Measurements from ENCODE around the gene ABHD17C. TPM values are rescaled to one million over a fixed set of nuclear protein-coding genes. Genes with fewer than 3 reads are reported as not detected.

ABHD17C gene
- total RNA-seq, 4 donors from 2014 or later: 0.63 to 2.4 (median 2.0) TPM

GRCh38 chr15:80752204-80752603 lies 57.1 kb downstream of the ABHD17C start:
- H3K27ac ChIP-seq: no peak overlapping the region
- H3K4me3 ChIP-seq: no peak overlapping the region
- H3K9me3 ChIP-seq: no peaks in the 10 kb centered on the region
- TF ChIP-seq EP300 (IDR thresholded peaks at IDR 0.05): no peak
- no peak for TF ChIP-seq POLR2A (IDR thresholded peaks at IDR 0.05)
- no peak for TF ChIP-seq CTCF (IDR thresholded peaks at IDR 0.05)
- H3K27me3 ChIP-seq: no peaks in the 10 kb centered on the region
- WGBS, 2 donors: 77 to 87% methylated on average over 4 of the region's 4 CpGs
- peaks cover 0 to 39% (median 0%) of the 10 kb centered on the region in 3 donors for H3K36me3 ChIP-seq
- DNase-seq (ENCODE audit: low spot score in 2 of 2): no peak
- H3K4me1 ChIP-seq: no peaks in the 10 kb centered on the region

- Histone ChIP-seq H3K36me3 (peaks cover 0 to 39% (median 0%) of the 10 kb centered on the region in 3 donors), H3K9me3 (no peaks in the 10 kb centered on the region), H3K4me1 (no peaks in the 10 kb centered on the region), H3K4me3 (no peak overlapping the region), H3K27me3 (no peaks in the 10 kb centered on the region), H3K27ac (no peak overlapping the region)
- no peak for TF ChIP-seq CTCF (IDR thresholded peaks at IDR 0.05)
- TF ChIP-seq POLR2A (IDR thresholded peaks at IDR 0.05): no peak
- TF ChIP-seq EP300 (IDR thresholded peaks at IDR 0.05): no peak
- 44 to 52% methylated on average over 2 of the region's 2 CpGs for WGBS, 2 donors
- no peak for DNase-seq (ENCODE audit: low spot score in 2 of 2)
These were observed 58.1 kb downstream of the ABHD17C start for GRCh38 chr15:80753161-80753560.

GRCh38 chr15:80754014-80754413 lies 58.9 kb downstream of the ABHD17C start:
- no peak overlapping the region for H3K27ac ChIP-seq
- peaks cover 0 to 39% (median 0%) of the 10 kb centered on the region in 3 donors for H3K36me3 ChIP-seq
- H3K4me3 ChIP-seq: no peak overlapping the region
- H3K9me3 ChIP-seq: no peaks in the 10 kb centered on the region
- no peak for TF ChIP-seq CTCF (IDR thresholded peaks at IDR 0.05)
- TF ChIP-seq EP300 (IDR thresholded peaks at IDR 0.05): no peak
- TF ChIP-seq POLR2A (IDR thresholded peaks at IDR 0.05): no peak
- no peaks in the 10 kb centered on the region for H3K4me1 ChIP-seq
- no peak for DNase-seq (ENCODE audit: low spot score in 2 of 2)
- no peaks in the 10 kb centered on the region for H3K27me3 ChIP-seq
- WGBS, 2 donors: 84 to 93% methylated on average over 8 of the region's 8 CpGs

GRCh38 chr15:80755885-80756284 lies 60.8 kb downstream of the ABHD17C start:
- 80 to 87% methylated on average over 3 of the region's 3 CpGs for WGBS, 2 donors
- H3K9me3 ChIP-seq: no peaks in the 10 kb centered on the region
- no peak overlapping the region for H3K27ac ChIP-seq
- H3K27me3 ChIP-seq: no peaks in the 10 kb centered on the region
- no peaks in the 10 kb centered on the region for H3K4me1 ChIP-seq
- TF ChIP-seq EP300 (IDR thresholded peaks at IDR 0.05) (no peak), POLR2A (IDR thresholded peaks at IDR 0.05) (no peak), CTCF (IDR thresholded peaks at IDR 0.05) (no peak)
- peaks cover 0 to 22% (median 0%) of the 10 kb centered on the region in 3 donors for H3K36me3 ChIP-seq
- DNase-seq (ENCODE audit: low spot score in 2 of 2): no peak
- no peak overlapping the region for H3K4me3 ChIP-seq

GRCh38 chr15:80758130-80758745 lies 63.1 kb downstream of the ABHD17C start:
- no peaks in the 10 kb centered on the region for H3K4me1 ChIP-seq
- peaks cover 0 to 15% (median 0%) of the 10 kb centered on the region in 3 donors for H3K36me3 ChIP-seq
- no peaks in the 10 kb centered on the region for H3K27me3 ChIP-seq
- no peak overlapping the region for H3K27ac ChIP-seq
- 81% methylated on average over 6 of the region's 6 CpGs for WGBS, 2 donors
- no peaks in the 10 kb centered on the region for H3K9me3 ChIP-seq
- no peak for TF ChIP-seq EP300 (IDR thresholded peaks at IDR 0.05)
- no peak for TF ChIP-seq POLR2A (IDR thresholded peaks at IDR 0.05)
- no peak for TF ChIP-seq CTCF (IDR thresholded peaks at IDR 0.05)
- no peak for DNase-seq (ENCODE audit: low spot score in 2 of 2)
- H3K4me3 ChIP-seq: no peak overlapping the region

All from tibial nerve (tissue), 4 donors.